Measurements from ENCODE around the gene MNDA. TPM values are rescaled to one million over a fixed set of nuclear protein-coding genes. Genes with fewer than 3 reads are reported as not detected.

MNDA gene
- total and polyA plus RNA-seq, 10 of the 15 experiments (the other 5 are each of a cell fraction or from before 2014, with no cell fraction given) = 20.1 to 91.8 (median 38.0) TPM

- no peaks in the 10 kb centered on the region; a peak in 1 of 4 replicates for H3K27me3 ChIP-seq (replicated peaks in 1 of 2; ENCODE audit: control insufficient read depth in 2 of 2, insufficient read depth in 2 of 2, low read length in 1 of 2)
- H3K4me1 ChIP-seq (ENCODE audit: control insufficient read depth, insufficient read depth, low read length) = no peaks in the 10 kb centered on the region
- no peak overlapping the region for H2AFZ ChIP-seq (ENCODE audit: control insufficient read depth, low read depth, low read length)
- TF ChIP-seq NRF1 (conservative IDR thresholded peaks at IDR 0.05; ENCODE audit: low read depth, low read length) (no peak), REST (IDR thresholded peaks at IDR 0.05; ENCODE audit: low read depth, low read length) (no peak), SRF (IDR thresholded peaks at IDR 0.05; ENCODE audit: low read depth in 2 of 2, low read length in 2 of 2) (no peak), MEF2B (IDR thresholded peaks at IDR 0.05; ENCODE audit: partially characterized antibody, poor library complexity, severe bottlenecking) (no peak), BCL11A (IDR thresholded peaks at IDR 0.05; ENCODE audit: low read depth, low read length) (no peak), POLR2AphosphoS2 (IDR thresholded peaks at IDR 0.05; ENCODE audit: low read depth, low read length) (no peak)
- H3K9ac ChIP-seq (ENCODE audit: control insufficient read depth, insufficient read depth, low read length) = no peak overlapping the region
- H4K20me1 ChIP-seq (ENCODE audit: control insufficient read depth, insufficient read depth) = no peaks in the 10 kb centered on the region
- no TSS peak for BruUV-seq (replicated peaks)
- H3K27ac ChIP-seq (ENCODE audit: control insufficient read depth, insufficient read depth) = no peak overlapping the region
- H3K9me3 ChIP-seq (replicated peaks; ENCODE audit: control insufficient read depth, insufficient read depth, low read length) = no peaks in the 10 kb centered on the region
- ChIA-PET CTCF (interaction anchor here (0.7 kb wide), 1 partner anchor 199 kb away, joined by 3 read pairs; no protein-coding TSS in a partner anchor), SMC1A (ENCODE audit: uncharacterized antibody, unreplicated experiment) (interaction anchor here (1.8 kb wide), 1 partner anchor 198 kb away, joined by 4 read pairs; no protein-coding TSS in a partner anchor), RAD21 (ENCODE audit: unreplicated experiment) (interaction anchor here (0.7 to 1.1 kb wide), 2 partner anchors 197 to 270 kb away, joined by 3 read pairs; no protein-coding TSS in a partner anchor), POLR2A (no interaction called here)
- no peaks in the 10 kb centered on the region for H3K79me2 ChIP-seq (ENCODE audit: control insufficient read depth, insufficient read depth, low read length)
- no peaks in the 10 kb centered on the region for H3K36me3 ChIP-seq (ENCODE audit: control insufficient read depth in 2 of 2, insufficient read depth in 2 of 2, low read length in 1 of 2)
- intact Hi-C loops (cut with micrococcal nuclease; ENCODE audit: unreplicated experiment) (loop anchor here (10.0 kb wide), 1 partner anchor 174 kb away; no protein-coding TSS in a partner anchor), in situ Hi-C loops (cut with MboI) (no loop called here)
- ATAC-seq (no peak), DNase-seq (ENCODE audit: low read depth, low spot score) (no peak), FAIRE-seq (no peak)
- WGBS (ENCODE audit: insufficient coverage, insufficient replicate concordance, low lambda C conversion rate, missing lambda C conversion rate) = 51% methylated on average over 2 of the region's 2 CpGs
- H3K4me3 ChIP-seq = no peak overlapping the region
- no peak overlapping the region for H3K4me2 ChIP-seq (ENCODE audit: control insufficient read depth, insufficient read depth)
Observed at GRCh38 chr1:158800526-158800925, 30.6 kb upstream of the MNDA start.
